ENCODE data around the gene HERPUD2.
"Not testable (repeated sequence)": the region's sequence is repeated elsewhere in the genome, so short reads cannot be mapped to it uniquely, and the experiment has no call there.

The HERPUD2 gene

GRCh38 chr7:35691827-35692307 is 3.1 kb downstream of the HERPUD2 start:
- H3K36me3 Mint-ChIP-seq (ENCODE audit: insufficient read depth): peaks cover 36% of the 10 kb centered on the region
- H3K9me3 Mint-ChIP-seq: no peaks in the 10 kb centered on the region
- DNase-seq (ENCODE audit: low spot score in 2 of 2): no peak
- H3K4me3 Mint-ChIP-seq: peak overlapping the region; percentile 86
- peak; percentile 17 for ATAC-seq (replicated peaks; ENCODE audit: extremely low read depth, poor library complexity, severe bottlenecking)
- peak overlapping the region; percentile 97 for H3K27ac Mint-ChIP-seq (ENCODE audit: low read depth)
- peaks cover 84% of the 10 kb centered on the region for H3K4me1 Mint-ChIP-seq
- H3K27me3 Mint-ChIP-seq: no peaks in the 10 kb centered on the region

- Mint-ChIP-seq H3K4me3 (peak overlapping the region; percentile 86), H3K9me3 (no peaks in the 10 kb centered on the region), H3K27me3 (no peaks in the 10 kb centered on the region), H3K27ac (ENCODE audit: low read depth) (peak overlapping the region; percentile 97), H3K4me1 (peaks cover 81% of the 10 kb centered on the region), H3K36me3 (ENCODE audit: insufficient read depth) (peaks cover 36% of the 10 kb centered on the region)
- DNase-seq (ENCODE audit: low spot score in 2 of 2): no peak
- ATAC-seq (replicated peaks; ENCODE audit: extremely low read depth, poor library complexity, severe bottlenecking): no peak
Observed at GRCh38 chr7:35691366-35691765, 3.6 kb downstream of the HERPUD2 start.

- Mint-ChIP-seq H3K4me3 (peak overlapping the region; percentile 86), H3K36me3 (ENCODE audit: insufficient read depth) (peaks cover 33% of the 10 kb centered on the region), H3K27ac (ENCODE audit: low read depth) (peak overlapping the region; percentile 97), H3K4me1 (peaks cover 73% of the 10 kb centered on the region)
- not testable (repeated sequence) for ATAC-seq (replicated peaks; ENCODE audit: extremely low read depth, poor library complexity, severe bottlenecking); H3K27me3 Mint-ChIP-seq; DNase-seq (ENCODE audit: low spot score in 2 of 2); H3K9me3 Mint-ChIP-seq
Observed at GRCh38 chr7:35690614-35691013, 4.3 kb downstream of the HERPUD2 start.

GRCh38 chr7:35685781-35686180 is 9.2 kb downstream of the HERPUD2 start:
- ATAC-seq (replicated peaks; ENCODE audit: extremely low read depth, poor library complexity, severe bottlenecking) (no peak), DNase-seq (ENCODE audit: low spot score in 2 of 2) (no peak)
- H3K27ac Mint-ChIP-seq (ENCODE audit: low read depth): no peak overlapping the region
- H3K4me3 Mint-ChIP-seq: no peak overlapping the region
- peaks cover 65% of the 10 kb centered on the region for H3K4me1 Mint-ChIP-seq
- no peaks in the 10 kb centered on the region for H3K9me3 Mint-ChIP-seq
- no peaks in the 10 kb centered on the region for H3K27me3 Mint-ChIP-seq
- H3K36me3 Mint-ChIP-seq (ENCODE audit: insufficient read depth): peaks cover 29% of the 10 kb centered on the region

- Mint-ChIP-seq H3K27ac (ENCODE audit: low read depth) (no peak overlapping the region), H3K4me1 (peaks cover 60% of the 10 kb centered on the region), H3K27me3 (no peaks in the 10 kb centered on the region), H3K36me3 (ENCODE audit: insufficient read depth) (peaks cover 25% of the 10 kb centered on the region), H3K4me3 (peak overlapping the region; percentile 10), H3K9me3 (no peaks in the 10 kb centered on the region)
- DNase-seq (ENCODE audit: low spot score in 2 of 2) (no peak), ATAC-seq (replicated peaks; ENCODE audit: extremely low read depth, poor library complexity, severe bottlenecking) (peak; percentile 29)
Observed at GRCh38 chr7:35681231-35682029, 13.5 kb downstream of the HERPUD2 start.

GRCh38 chr7:35680403-35681013 is 14.4 kb downstream of the HERPUD2 start:
- Mint-ChIP-seq H3K27ac (ENCODE audit: low read depth) (peak overlapping the region; percentile 74), H3K4me1 (peaks cover 66% of the 10 kb centered on the region), H3K27me3 (no peaks in the 10 kb centered on the region), H3K9me3 (no peaks in the 10 kb centered on the region), H3K36me3 (ENCODE audit: insufficient read depth) (peaks cover 24% of the 10 kb centered on the region), H3K4me3 (peak overlapping the region; percentile 29)
- no peak for DNase-seq (ENCODE audit: low spot score in 2 of 2)
- ATAC-seq (replicated peaks; ENCODE audit: extremely low read depth, poor library complexity, severe bottlenecking): peak; percentile 76

GRCh38 chr7:35677582-35678356 is 17.2 kb downstream of the HERPUD2 start:
- H3K27me3 Mint-ChIP-seq: no peaks in the 10 kb centered on the region
- peaks cover 10% of the 10 kb centered on the region for H3K36me3 Mint-ChIP-seq (ENCODE audit: insufficient read depth)
- H3K27ac Mint-ChIP-seq (ENCODE audit: low read depth): peak overlapping the region; percentile 47
- H3K9me3 Mint-ChIP-seq: no peaks in the 10 kb centered on the region
- ATAC-seq (replicated peaks; ENCODE audit: extremely low read depth, poor library complexity, severe bottlenecking) (no peak), DNase-seq (ENCODE audit: low spot score in 2 of 2) (no peak)
- no peak overlapping the region for H3K4me3 Mint-ChIP-seq
- H3K4me1 Mint-ChIP-seq: peaks cover 65% of the 10 kb centered on the region

GRCh38 chr7:35676211-35676610 is 18.7 kb downstream of the HERPUD2 start:
- Mint-ChIP-seq H3K4me1 (peaks cover 60% of the 10 kb centered on the region), H3K27ac (ENCODE audit: low read depth) (peak overlapping the region; percentile 52), H3K9me3 (no peaks in the 10 kb centered on the region), H3K4me3 (no peak overlapping the region), H3K27me3 (no peaks in the 10 kb centered on the region), H3K36me3 (ENCODE audit: insufficient read depth) (peaks cover 13% of the 10 kb centered on the region)
- DNase-seq (ENCODE audit: low spot score in 2 of 2): no peak
- no peak for ATAC-seq (replicated peaks; ENCODE audit: extremely low read depth, poor library complexity, severe bottlenecking)

GRCh38 chr7:35670856-35671569 is 23.9 kb downstream of the HERPUD2 start:
- Mint-ChIP-seq H3K4me1 (peaks cover 42% of the 10 kb centered on the region), H3K36me3 (ENCODE audit: insufficient read depth) (peaks cover 37% of the 10 kb centered on the region), H3K27ac (ENCODE audit: low read depth) (peak overlapping the region; percentile 26)

GRCh38 chr7:35660411-35660810 is 34.5 kb downstream of the HERPUD2 start:
- ATAC-seq (replicated peaks; ENCODE audit: extremely low read depth, poor library complexity, severe bottlenecking); H3K9me3 Mint-ChIP-seq; DNase-seq (ENCODE audit: low spot score in 2 of 2); H3K27me3 Mint-ChIP-seq; H3K4me3 Mint-ChIP-seq; H3K27ac Mint-ChIP-seq (ENCODE audit: low read depth): not testable (repeated sequence)
- H3K36me3 Mint-ChIP-seq (ENCODE audit: insufficient read depth): peaks cover 48% of the 10 kb centered on the region
- peaks cover 70% of the 10 kb centered on the region for H3K4me1 Mint-ChIP-seq

More at GRCh38 chr7:35670856-35671569, 23.9 kb downstream of the HERPUD2 start:
- Mint-ChIP-seq H3K9me3 (no peaks in the 10 kb centered on the region), H3K4me3 (no peak overlapping the region), H3K27me3 (no peaks in the 10 kb centered on the region)
- DNase-seq (ENCODE audit: low spot score in 2 of 2) (no peak), ATAC-seq (replicated peaks; ENCODE audit: extremely low read depth, poor library complexity, severe bottlenecking) (no peak)

GRCh38 chr7:35658606-35659201 is 36.2 kb downstream of the HERPUD2 start:
- Mint-ChIP-seq H3K36me3 (ENCODE audit: insufficient read depth) (peaks cover 46% of the 10 kb centered on the region), H3K9me3 (no peaks in the 10 kb centered on the region), H3K27ac (ENCODE audit: low read depth) (no peak overlapping the region), H3K4me1 (peaks cover 79% of the 10 kb centered on the region), H3K4me3 (no peak overlapping the region), H3K27me3 (no peaks in the 10 kb centered on the region)
- no peak for ATAC-seq (replicated peaks; ENCODE audit: extremely low read depth, poor library complexity, severe bottlenecking)
- no peak for DNase-seq (ENCODE audit: low spot score in 2 of 2)

GRCh38 chr7:35657125-35657524 is 37.8 kb downstream of the HERPUD2 start:
- Mint-ChIP-seq H3K36me3 (ENCODE audit: insufficient read depth) (peaks cover 40% of the 10 kb centered on the region), H3K27me3 (no peaks in the 10 kb centered on the region), H3K4me3 (no peak overlapping the region), H3K9me3 (peaks cover 9% of the 10 kb centered on the region), H3K4me1 (peaks cover 83% of the 10 kb centered on the region), H3K27ac (ENCODE audit: low read depth) (peak overlapping the region; percentile 41)
- DNase-seq (ENCODE audit: low spot score in 2 of 2): no peak
- no peak for ATAC-seq (replicated peaks; ENCODE audit: extremely low read depth, poor library complexity, severe bottlenecking)

All from central memory CD8-positive, alpha-beta T cell (primary cell).